NCI-H510A treated with DMSO at 0.1 percent for 48 hours (cell line): ENCODE data around the gene C11orf21.

Experiments used
- DNase-seq: peaks from one replicate; lab custom pipeline; 2025; lab: John Stamatoyannopoulos, UW

Gene C11orf21

DNA sequence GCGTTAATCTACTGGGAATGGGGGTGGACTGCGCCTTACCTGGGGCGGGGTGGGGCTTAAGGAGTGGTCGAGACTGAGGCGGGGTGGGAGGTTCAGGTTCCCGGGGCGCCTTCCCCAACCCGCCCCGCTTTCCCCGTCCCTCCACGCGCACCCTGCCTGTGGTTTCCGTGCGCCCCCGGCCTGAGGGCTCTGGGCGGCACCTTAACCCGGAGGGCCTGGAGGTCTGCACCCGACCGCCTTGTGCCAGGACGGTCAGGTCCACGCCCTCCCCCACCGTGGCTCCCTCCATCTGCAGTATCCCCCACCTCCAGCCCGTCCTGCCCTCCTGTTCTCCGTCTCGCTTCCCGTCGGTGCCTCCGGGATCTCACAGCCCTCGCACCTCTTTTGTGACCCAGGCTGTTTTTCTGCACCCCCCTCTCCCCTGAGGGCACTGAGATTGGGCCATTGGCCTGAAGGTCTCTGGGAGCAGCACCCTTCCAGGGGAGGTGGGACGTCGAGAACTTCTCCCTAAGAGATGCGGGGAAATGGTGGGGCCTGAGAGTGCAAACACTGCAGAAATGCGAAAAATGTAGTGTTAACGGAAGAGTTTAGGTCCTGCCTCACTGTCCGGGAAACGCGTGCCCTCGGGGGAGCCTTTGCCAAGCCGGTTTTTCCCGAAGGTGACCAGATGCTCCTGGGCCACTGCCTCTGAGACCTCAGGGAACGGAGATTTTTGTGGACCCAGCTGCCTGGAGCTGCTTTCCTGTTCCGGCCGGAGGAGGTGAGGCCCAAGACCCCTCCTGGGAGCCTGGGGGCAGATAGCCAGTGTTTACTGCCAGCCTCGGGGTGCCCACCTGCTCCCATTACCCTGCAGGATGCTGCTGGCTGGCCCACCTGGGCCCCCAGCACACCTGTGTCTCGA is 30.1 kb downstream of the C11orf21 start:
- no peak for DNase-seq

DNA sequence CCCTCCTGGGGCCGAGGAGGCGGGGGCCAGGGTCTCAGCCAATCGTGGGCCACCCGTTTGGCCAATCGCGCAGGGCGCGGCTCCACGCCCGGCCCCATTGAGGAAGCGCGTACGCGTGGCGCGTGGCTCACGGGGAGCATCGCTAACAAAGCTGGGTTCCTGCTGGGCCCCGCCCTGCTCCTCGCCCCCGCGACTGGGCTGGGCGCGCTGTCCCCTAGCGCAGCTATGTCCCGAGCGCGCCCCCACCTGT is 30.7 kb downstream of the C11orf21 start:
- DNase-seq: no peak

DNA sequence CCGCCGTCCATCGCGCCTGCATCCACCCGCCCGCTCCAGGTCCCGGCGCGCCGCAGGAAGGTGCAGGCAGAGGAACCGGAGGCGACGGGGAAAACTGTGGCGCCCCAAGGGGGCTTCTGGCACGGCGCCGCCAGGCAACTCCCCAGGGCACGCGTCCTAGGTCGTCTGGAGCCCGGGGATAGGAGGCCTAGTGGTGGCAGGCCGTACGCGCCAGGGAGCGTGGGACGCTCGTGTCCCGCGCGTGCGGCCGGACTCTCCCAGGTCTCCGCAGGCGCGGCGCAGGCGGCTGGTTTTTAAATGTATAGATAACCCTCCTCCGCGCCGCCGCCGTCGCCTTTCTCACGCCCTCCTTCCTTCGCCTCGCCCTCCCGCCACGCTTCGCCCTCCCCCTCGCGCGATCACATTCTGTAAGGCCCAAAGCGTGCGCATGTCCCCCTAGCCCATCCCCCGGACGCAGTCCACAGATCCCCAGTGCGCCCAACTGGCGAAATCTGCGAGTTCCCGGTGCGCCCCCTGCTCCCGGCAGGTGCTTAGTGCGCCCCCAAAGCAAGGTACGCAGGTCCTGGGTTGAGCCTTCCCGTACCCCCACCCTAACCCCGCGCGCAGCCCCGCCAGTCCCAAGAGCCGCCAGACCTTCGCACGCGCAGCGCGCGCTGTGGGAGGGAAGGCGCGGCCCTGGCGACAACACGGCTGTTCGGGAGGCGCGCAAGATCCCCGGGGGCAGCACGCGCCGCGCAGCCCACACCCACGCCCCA is 31.2 kb downstream of the C11orf21 start, which contains the start of gene ASCL2:
Gene ASCL2, minus strand, starts transcription at position 267 of the 755 bp plus-strand sequence. Its CDS starts 256 bp downstream, at position 11.
- DNase-seq: no peak

DNA sequence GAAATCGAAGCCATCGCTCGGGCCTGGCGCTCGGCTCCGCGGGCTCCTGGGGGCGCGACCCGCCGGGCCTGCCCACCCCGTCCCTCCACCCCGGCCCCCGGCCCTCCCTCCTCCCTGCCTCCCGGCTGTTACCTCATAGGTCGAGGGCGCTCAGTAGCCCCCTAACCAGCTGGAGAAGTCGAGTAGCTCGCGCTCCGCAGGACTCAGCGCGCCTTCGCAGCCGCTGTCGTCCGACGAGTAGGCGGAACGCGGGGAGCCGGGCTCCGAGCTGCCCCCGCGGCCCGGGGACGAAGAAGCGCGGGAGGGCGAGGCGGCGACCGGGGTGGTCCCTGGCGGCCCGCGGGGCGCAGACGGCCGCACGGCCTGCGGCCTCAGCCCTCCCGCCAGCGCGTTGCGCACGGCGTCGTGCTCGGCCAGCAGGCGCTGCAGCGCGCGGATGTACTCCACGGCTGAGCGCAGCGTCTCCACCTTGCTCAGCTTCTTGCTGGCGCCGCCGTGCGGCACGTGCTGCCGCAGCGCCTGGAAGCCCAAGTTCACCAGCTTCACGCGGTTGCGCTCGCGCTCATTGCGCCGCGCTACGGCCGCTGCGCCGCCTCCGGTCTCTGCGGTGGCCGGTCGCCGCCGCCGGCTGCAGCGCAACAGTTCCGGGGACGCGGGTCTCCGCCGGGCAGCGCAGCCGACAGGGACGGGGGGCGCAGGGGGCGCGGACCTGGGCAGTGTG is 32.0 kb downstream of the C11orf21 start:
- no peak for DNase-seq

DNA sequence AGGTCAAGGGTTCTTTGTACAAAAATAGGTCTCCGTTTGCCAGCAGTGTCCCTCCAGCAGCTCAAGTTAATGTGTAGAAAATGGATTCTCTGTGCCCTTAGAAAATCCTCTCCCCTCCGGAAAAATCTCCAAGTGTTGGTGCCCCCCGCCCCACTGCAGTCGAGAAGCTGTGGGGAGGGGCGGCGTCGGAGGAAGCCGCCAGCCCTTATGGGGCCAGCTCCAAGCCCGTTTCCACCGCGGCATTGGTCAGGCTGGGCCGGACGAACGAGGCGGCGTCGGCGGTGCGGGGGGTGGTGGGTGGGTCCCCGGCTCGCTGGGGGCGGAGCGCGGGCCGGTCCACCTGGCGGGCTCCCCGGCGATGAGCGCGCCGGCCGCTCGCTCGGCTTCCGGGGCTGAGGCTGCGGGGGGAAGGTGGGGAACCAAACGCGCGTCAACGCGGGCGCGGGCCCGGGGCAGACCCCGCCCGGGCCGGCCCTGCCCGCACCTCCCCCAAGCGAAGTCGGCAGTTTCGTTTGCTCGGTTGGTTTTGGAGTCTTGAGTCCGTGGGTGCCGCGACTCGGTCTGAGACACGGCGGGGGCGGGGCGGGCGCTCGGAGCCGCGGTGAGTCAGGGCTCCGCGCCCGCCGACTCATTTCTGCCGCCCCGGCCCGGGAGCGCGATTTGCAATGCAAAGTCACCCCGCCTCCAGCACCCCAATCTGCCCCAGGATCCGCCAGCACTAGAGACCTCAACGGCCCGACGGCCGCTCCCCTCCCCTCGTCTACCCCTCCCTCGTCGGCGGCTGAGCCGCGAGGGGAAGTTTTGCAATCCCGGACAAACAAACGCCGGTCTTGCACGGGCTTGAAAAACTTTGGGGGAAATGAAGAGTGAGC is 32.8 kb downstream of the C11orf21 start:
- DNase-seq: no peak

DNA sequence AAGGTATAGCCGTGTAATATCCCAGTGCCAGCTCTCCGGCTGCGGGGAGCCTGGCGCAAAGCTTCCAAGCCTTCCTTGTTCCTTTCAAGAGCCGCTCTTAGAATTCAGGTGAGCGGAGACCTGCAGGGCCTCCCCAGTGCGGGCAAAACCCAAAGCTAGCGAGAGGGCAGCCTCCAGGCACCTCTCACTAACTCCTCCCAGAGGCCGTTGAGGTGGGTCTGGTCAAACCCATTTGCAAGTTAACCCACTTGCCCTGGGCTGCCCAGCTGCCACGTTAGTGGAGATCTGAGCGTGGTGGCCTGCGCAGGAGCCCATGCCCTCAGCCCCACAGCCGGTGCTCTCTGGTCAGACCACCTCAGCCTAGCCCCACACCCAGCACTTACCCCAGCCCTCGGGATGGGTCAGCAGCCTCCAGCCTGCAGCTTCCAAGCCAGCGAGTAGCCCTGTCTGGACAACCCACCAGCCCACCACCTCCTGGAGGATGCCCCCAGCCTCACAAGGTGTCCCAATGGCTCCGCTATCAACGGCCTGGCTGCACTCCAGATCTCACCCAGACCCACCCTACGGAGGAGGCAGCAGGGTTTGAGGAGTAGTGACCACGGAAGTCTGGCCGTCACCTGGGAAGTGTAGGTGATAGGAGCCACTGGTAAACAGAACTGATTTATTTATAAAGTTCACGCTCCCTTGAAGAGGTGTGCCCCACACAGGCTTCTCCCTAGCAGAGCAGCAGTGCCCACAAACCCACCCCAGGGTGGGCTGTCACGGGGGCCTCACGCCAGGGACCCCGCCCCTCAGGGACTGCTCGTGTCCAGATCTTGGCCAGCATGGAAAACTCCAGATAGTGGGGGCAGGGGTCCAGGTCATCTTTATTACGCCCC is 33.6 kb downstream of the C11orf21 start:
- no peak for DNase-seq

DNA sequence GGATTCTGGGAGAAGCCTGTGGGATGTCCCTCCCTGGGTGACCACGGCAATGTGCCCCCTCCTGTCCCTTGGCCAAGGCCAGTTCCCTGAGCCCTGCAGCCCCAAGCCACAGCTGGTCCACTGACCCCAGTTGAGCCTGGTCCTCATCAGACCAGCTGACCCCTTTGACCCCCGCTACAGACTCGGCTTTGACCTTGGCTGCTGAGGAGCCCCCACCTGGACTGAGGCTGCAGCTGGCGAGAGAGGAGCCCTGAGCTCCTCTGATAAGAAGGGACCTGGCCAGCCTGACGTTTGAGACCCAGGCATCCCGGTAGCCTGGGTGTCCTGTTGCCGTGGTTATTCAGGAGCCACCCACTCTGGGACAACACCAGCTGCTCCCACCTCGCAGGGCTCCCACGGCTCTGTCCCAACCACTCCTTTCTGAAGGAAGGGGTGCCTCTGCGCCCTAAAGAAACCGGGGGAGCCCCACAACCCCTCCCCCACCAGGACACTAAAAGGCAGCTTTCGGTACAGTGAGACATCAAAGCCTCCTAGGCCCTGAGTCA is 34.3 kb downstream of the C11orf21 start:
- no peak for DNase-seq

DNA sequence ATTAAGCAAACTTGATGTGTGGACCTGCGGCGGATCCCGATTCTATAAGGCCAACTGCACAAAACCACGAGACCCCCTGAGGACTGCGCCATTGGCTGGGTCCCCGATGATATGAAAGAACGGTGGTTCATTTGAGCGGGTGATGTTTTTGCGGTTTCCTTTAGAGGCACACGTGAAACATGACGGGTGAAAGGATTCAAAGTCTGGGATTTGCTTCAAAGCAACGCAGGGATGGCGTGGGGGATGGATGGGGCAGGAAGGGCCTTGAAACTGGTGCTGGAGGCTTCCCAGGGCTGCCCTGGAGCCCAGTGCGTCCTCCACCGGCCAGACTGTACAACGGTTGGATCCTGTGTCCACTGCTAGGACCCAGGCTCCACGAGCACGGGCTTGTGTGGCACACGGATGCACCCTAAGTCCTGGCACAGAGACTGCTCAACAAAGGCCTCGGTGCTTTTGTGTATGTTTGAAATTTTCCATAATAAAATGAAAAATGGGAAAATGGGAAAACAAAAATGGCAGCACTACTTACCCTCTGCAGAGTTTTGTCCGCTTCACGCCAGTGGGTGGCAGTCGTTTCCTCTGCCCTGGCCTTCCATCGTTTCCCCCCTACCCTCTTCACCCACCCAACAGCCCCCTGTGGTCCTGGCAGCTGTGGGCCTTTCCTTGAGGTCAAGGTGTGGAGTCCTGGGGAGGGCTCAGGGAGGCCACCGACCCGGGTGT is 35.0 kb downstream of the C11orf21 start:
- DNase-seq: no peak

DNA sequence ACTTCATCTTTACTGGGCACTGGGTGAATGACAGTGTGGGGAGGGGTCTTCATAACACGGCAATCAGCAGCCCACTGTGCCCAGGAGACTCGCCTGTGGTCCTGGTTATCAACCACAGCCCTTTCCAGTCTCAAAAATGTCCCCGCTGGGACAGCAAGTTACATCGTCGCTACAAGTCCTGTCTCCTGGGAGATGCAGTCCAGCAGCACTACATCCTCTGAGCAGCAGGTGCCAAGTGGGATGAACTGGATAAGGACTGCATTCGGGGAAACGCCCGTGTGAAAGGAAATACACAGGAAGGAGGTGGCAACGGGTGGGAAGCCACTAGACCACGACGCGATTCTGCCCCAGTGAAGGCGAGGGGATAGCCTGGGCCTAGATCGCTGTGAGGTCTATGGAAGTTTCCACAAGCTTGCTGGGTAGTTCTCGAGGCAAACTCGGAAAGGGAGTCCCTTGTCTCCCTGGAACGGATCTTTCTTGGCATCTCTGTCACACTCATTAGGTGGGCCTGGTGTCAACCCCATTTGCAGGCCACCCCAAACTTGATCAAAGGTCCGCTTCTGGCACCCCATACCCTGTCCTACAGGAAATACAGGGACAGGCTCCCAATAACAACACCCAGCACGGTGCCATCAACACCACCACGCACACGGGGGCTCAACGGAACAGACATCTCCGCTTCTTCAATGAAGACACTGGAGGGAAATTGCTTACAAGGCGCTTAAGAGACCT is 35.7 kb downstream of the C11orf21 start:
- DNase-seq: no peak

DNA sequence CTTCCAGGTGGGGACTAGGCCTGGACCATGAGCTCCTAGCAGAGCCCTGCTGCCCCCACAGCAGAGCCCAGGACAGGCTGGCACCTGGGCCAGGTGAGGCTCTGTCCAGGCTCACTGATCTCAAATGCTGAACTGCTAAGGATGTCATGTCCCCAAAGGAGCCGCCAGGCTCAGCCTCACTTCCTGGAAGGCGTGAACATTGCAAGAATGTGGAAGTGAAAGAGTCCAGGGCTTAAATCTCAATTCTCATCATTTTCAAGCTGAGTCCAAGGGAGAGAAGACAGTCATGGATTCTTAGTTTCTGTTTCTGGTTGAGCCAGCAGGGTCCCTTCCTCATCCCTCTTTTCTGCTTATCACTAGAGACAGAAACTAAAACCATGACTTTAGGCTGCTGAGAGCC is 36.3 kb downstream of the C11orf21 start:
- DNase-seq: no peak

DNA sequence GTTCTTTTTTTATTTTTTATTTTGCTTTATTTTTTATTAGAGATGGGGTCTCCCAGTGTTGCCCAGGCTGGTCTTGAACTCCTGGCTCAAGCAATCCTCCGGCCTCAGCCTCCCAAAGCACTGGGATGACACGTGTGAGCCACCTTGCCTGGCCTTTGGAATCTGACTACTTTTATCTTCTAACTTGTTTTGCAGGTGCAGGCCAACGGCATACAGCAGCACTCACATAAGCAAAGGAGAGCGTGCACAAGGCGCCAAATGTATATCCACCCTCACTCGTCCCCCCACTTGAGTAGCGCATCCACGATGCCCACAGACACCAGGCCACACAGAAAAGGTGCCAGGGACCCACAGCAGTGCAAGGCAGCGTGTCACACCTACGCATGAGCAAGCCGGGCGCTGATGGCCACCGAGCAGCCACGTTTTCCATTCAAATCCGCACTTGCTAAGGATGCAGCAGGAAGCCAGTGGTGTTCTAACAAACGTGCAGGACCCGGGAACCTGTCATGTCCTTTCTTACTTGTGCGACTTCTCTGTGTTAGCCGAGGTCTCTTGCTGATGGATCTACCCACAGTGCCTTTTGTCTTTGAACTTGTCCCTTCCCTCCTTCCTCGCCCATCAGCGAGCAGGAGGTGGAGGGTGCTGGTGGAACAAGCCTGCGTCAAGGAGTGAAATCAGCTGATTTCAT is 37.2 kb downstream of the C11orf21 start:
- no peak for DNase-seq

DNA sequence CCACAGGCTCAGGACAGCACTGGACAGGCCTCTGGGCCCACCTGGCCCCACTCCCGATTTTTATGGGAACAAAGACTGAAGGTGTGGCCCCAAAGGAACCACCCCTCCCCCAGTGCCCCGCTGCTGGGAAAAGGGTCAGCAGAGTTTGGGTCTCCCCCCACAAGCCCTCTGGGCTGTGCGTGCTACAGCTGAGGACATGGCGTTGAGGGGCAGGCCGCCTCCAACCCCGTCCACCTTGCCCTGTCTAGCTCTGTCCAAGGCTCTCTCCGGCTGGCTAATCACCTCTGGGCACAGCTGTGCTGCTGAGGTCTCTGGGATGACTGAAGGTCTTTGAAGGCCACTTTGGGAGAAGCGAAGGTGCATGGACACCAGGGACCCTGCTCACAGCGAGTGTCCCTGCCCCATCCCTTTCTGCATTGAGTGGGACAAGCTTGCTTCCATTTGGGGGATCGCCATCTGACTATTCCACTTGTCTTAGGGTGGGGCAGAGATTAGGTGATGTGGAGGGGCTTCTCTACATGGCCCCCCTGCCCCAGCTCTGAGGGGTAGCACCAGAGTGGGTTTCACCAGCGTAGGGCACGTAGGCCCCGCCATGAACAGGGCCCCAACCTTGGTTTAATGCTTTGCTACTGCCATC is 37.9 kb downstream of the C11orf21 start:
- DNase-seq: no peak

DNA sequence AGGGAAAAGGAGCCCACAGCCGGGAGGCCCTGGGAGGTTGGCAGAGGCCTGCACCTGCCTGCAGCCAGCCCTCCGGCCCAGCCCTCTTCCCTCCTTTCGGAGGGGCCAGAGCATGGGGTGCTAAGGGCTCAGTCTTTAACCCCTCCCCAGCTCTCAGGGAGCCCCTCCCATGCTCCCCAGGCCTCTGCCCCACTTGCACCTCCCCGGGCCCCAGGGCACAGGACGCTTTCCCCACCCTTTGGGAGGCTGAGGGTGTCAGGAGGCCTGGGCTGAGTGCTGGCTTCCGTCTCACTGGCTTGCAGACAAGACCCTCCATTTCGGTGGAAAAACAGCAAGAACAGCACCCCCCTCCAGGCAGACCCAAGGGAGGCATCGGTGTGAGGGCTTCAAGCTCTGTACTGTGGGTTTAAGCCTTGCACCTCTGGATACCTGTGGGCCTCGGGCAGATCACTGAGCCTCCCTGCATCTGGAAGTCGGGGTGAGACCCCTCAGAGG is 38.6 kb downstream of the C11orf21 start:
- DNase-seq: no peak

DNA sequence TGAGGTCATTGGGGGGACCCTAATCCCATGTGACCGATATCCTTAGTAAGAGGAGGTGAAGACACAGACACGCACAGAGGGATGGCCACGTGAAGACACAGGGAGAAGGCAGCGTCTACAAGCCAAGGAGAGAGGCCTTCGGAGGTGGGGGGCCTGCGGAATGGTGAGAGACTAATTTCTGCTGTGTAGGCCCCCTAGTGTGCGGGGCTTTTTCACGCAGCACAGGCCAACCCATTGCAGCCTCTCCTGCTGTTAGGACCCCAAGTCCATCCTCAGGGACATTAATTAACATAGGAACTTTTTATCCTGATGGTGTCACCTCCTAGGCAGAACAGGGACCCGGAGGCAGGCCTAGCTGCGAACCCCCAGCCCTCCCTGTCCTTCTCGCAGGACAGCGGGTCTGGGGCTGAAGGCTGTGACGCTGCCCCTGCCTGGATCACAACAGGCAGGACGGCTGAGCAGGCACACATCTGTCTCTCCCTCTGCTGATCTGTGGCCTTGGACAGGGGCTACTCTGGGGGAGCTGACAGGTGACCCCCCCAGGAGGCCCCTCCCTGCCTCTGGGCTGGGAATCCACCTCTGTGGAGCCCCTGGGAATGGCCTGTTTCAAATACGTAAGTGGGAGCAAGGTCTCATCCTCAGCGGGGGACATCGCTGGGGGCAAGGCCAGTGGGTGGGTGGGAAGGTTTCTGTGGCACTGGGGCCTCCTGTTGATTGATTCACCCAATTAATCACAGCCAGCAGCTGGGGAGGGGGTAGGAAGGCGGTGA is 39.2 kb downstream of the C11orf21 start:
- no peak for DNase-seq

DNA sequence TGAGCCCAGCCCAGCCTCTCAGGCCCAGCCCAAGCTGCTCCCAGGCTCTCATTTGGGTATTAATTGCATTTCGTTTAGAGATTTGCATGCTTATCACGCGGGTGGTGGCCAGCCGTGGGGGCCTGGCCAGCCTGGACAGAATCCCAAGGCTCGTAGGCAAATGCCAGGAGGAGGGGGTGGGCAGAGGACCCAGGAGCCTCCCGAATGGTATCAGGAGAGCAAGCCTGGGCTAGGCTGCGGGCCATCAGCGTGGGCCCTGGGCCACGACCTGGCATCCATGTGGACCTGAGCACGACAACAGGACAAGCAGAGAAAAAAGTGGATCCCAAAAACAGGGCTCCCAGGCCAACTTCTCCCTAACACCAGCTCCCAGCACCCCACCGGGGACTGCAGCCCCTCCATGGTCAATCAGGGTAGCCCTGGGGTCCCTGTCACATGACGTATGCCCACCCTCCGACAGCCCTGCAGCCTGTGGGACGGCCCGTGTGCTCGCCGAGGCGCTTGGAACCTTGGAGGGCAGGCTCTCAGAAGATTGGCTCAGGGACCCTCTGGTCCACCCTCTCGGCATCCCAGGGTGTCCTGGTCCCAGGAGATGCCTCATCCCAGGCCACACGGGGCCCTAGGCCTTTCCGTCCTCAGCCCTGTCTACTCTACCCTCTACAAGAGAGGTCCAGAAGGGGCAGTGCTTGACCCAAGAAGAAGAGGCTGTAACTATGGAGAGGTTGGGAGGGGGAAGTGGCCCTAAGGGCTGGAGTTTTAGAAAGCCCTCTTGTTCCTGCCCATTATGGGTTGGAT is 40.1 kb downstream of the C11orf21 start:
- no peak for DNase-seq
